T-helper 1 cell treated with Interleukin-12 subunit alpha and Interleukin-12 subunit beta and Interleukin-4 antibody, amounts not matched to agents 30 μg/mL and 1 μg/mL, for 36 hours (primary cell): ENCODE data around the gene SAMD4B.
A peak's percentile ranks its signal among the peaks of the same experiment; 100 is the strongest.
"Not testable (repeated sequence)": the region's sequence is repeated elsewhere in the genome, so short reads cannot be mapped to it uniquely, and the experiment has no call there.

Experiments used
- H3K27ac Mint-ChIP-seq: one replicate; pipeline ENCODE4 v1.8.0; 2021; ENCODE audit warnings: mild to moderate bottlenecking, mixed read lengths
- H3K27me3 Mint-ChIP-seq: one replicate; pipeline ENCODE4 v1.8.0; 2021; ENCODE audit warnings: low read depth, mixed read lengths
- H3K36me3 Mint-ChIP-seq: one replicate; pipeline ENCODE4 v1.8.0; 2021; ENCODE audit warnings: low read depth, mixed read lengths
- H3K4me1 Mint-ChIP-seq: one replicate; pipeline ENCODE4 v1.8.0; 2021; ENCODE audit warnings: low read depth, mixed read lengths
- H3K4me3 Mint-ChIP-seq: one replicate; pipeline ENCODE4 v1.8.0; 2021; ENCODE audit warnings: mild to moderate bottlenecking, moderate library complexity, mixed read lengths
- H3K9me3 Mint-ChIP-seq: one replicate; pipeline ENCODE4 v1.8.0; 2021; ENCODE audit warnings: mixed read lengths

Gene SAMD4B

DNA sequence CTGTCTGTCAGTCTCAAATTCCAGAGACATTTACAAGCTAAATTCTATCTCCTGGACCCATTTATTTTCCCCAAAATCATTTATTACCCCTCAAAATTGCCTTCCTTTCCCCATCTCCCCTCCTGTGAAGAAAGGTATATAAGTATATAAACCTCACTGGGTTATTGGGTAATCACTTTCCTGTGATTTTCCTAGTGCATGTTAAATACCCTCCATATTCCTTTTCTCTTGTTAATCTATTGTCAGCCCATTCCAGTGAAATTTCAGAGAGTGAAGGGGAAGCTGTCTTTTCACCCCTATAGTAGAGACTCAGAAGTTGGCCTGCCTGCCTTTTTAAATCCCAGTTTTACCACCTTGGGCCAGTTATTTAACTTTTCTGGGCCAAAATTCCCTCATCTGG, 36.1 kb upstream of the SAMD4B start:
- Mint-ChIP-seq H3K4me3 (no peak overlapping the region), H3K36me3 (peaks cover 13% of the 10 kb centered on the region), H3K4me1 (peaks cover 11% of the 10 kb centered on the region), H3K9me3 (no peaks in the 10 kb centered on the region), H3K27ac (no peak overlapping the region), H3K27me3 (peaks cover 4% of the 10 kb centered on the region)

- no peak overlapping the region for H3K4me3 Mint-ChIP-seq
- peaks cover 12% of the 10 kb centered on the region for H3K4me1 Mint-ChIP-seq
- no peaks in the 10 kb centered on the region for H3K9me3 Mint-ChIP-seq
- peaks cover 19% of the 10 kb centered on the region for H3K36me3 Mint-ChIP-seq
- peaks cover 4% of the 10 kb centered on the region for H3K27me3 Mint-ChIP-seq
- no peak overlapping the region for H3K27ac Mint-ChIP-seq
Measured at GRCh38 chr19:39307046-39307821, 35.0 kb upstream of the SAMD4B start.

GRCh38 chr19:39307822-39308530, 34.2 kb upstream of the SAMD4B start:
- no peak overlapping the region for H3K27ac Mint-ChIP-seq
- no peak overlapping the region for H3K4me3 Mint-ChIP-seq
- no peaks in the 10 kb centered on the region for H3K9me3 Mint-ChIP-seq
- H3K4me1 Mint-ChIP-seq, result peaks cover 14% of the 10 kb centered on the region
- peaks cover 22% of the 10 kb centered on the region for H3K36me3 Mint-ChIP-seq
- peaks cover 4% of the 10 kb centered on the region for H3K27me3 Mint-ChIP-seq

DNA sequence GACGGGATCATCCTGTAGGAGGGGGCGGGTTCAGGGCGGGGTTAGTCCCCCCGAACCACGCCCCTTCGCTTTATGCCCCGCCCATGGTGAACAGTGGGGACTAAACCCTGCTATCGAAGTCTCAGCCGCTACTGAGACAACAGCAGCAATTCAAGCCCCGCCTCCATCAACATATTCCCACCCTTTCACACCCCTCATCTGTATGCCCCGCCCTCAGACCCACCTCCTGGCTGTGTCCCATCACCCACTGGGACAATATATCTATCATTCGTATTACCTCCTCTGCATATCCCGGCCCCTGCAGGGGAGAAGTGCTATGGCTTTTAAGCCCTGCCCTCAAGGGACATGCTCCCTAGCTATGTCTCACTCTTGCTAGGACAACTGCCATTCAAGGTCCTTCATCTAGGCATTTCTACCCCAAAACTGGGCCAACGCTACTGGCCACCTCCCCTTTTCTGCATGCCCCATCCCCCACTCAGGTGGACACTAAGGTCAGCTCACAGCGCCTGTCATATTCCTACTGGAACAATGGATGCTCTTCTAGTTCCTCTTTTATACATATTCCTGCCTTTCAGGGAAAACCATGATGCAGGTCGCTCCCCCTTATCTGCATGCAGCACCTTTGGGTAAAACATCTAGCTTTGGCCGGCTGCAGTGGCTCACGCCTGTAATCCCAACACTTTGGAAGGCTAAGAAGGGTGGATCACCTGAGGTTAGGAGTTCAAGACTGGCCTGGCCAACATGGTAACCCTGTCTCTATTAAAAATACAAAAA, 33.5 kb upstream of the SAMD4B start:
- H3K27ac Mint-ChIP-seq, result no peak overlapping the region
- no peaks in the 10 kb centered on the region for H3K9me3 Mint-ChIP-seq
- H3K36me3 Mint-ChIP-seq, result peaks cover 25% of the 10 kb centered on the region
- H3K27me3 Mint-ChIP-seq, result peaks cover 4% of the 10 kb centered on the region
- H3K4me3 Mint-ChIP-seq, result no peak overlapping the region
- H3K4me1 Mint-ChIP-seq, result peaks cover 16% of the 10 kb centered on the region

- H3K27me3 Mint-ChIP-seq, H3K9me3 Mint-ChIP-seq, H3K4me3 Mint-ChIP-seq: not testable (repeated sequence)
- Mint-ChIP-seq H3K36me3 (peaks cover 26% of the 10 kb centered on the region), H3K4me1 (peaks cover 16% of the 10 kb centered on the region), H3K27ac (peak overlapping the region; percentile 41)
Measured at GRCh38 chr19:39309305-39309670, 32.9 kb upstream of the SAMD4B start.

- no peaks in the 10 kb centered on the region for H3K27me3 Mint-ChIP-seq
- peaks cover 26% of the 10 kb centered on the region for H3K36me3 Mint-ChIP-seq
- H3K4me1 Mint-ChIP-seq, result peaks cover 16% of the 10 kb centered on the region
- no peak overlapping the region for H3K4me3 Mint-ChIP-seq
- H3K27ac Mint-ChIP-seq, result no peak overlapping the region
- no peaks in the 10 kb centered on the region for H3K9me3 Mint-ChIP-seq
Measured at GRCh38 chr19:39310558-39311311, 31.5 kb upstream of the SAMD4B start.

DNA sequence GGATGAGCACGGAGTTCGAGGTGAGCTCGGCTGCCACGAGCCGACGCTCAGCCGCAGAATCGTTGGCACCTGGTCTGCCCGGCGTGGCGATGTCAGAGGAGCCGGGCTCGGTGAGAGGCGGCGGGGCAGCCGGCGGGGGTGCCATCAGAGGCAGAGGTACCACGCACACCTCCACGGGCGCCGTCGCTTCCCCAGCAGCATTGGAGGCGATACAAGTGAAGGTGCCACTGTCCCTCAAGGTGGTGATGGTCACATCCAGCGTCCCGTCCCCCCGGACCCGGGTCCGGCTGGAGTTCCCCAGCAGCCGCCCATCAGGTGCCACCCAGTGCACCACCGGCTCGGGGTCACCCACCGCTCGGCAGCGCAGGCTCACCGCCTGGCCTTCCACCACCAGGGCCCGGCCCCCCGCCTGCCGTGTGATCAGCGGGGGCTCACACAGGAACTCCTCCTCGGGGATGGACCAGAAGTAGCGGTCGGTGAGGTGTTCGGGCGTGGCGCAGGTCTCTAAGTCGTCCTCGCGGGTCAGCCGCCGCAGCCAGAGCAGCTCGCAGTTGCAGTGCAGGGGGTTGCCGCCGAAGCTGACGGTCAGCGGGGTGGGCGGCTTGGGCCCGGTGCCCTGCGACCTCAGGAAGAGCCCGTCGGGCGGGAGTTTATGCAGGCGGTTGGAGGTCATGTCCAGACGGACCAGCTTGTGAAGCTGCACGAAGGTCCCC, 28.0 kb upstream of the SAMD4B start:
- Mint-ChIP-seq H3K27me3 (no peaks in the 10 kb centered on the region), H3K4me1 (peaks cover 19% of the 10 kb centered on the region), H3K9me3 (no peaks in the 10 kb centered on the region), H3K4me3 (no peak overlapping the region), H3K27ac (no peak overlapping the region), H3K36me3 (peaks cover 25% of the 10 kb centered on the region)

DNA sequence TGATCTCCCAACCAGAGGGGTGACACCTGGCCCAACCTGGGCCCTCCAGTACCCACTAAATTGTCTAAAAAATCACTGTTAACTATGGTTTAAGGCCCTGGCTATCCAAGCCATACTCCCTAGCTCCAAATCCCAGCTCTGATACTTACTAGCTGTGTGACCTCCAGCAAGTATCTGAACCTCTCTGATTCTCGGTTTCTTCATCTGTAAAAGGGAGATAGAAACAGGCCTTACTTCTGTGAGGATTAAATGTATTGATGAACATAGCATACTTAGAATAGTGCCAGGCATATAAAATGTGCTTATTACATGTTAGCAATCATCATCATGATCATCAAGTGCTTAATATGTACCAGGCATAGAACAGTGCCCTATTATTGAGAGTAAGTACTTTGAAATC, 26.3 kb upstream of the SAMD4B start:
- H3K27ac Mint-ChIP-seq, result no peak overlapping the region

DNA sequence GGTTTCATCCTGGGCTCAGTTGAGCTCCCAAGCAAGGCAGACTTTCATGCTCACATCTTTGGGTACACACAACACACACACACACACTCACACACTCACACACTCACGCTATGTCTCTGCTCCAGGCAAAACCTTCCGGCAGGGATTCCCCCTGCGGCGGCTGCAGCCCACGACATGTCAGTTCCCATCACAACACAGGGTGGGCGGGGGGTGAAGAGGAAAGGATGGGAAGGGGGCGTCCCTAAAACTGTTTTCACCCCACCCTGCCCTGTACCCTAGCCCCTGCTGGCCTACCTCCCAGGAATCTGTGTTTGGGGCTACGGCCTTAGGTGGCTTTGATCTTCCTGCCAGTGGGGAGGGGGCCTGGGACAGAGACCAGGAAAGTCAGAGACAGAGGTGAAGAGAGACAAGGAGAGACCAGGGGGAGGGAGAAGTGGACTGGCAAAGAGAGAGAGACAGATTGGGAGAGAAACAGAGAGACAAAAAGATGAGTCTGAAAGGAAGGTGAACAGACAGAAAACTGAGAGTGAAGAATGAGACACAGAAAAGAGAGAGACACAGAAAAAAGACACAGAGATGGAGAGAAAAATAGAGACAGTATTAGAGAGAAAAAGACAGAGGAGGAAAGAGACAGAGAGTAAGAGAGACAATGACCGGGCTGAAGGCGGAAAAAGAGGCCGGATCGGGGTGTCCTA, 25.4 kb upstream of the SAMD4B start:
- no peak overlapping the region for H3K4me3 Mint-ChIP-seq
- H3K4me1 Mint-ChIP-seq, result peaks cover 22% of the 10 kb centered on the region
- H3K9me3 Mint-ChIP-seq, result no peaks in the 10 kb centered on the region
- no peak overlapping the region for H3K27ac Mint-ChIP-seq
- H3K36me3 Mint-ChIP-seq, result peaks cover 19% of the 10 kb centered on the region
- peaks cover 8% of the 10 kb centered on the region for H3K27me3 Mint-ChIP-seq

More for the DNA sequence above, 26.3 kb upstream of the SAMD4B start:
- Mint-ChIP-seq H3K4me3 (no peak overlapping the region), H3K27me3 (no peaks in the 10 kb centered on the region), H3K36me3 (peaks cover 22% of the 10 kb centered on the region), H3K4me1 (peaks cover 18% of the 10 kb centered on the region), H3K9me3 (no peaks in the 10 kb centered on the region)

GRCh38 chr19:39317476-39317875, 24.7 kb upstream of the SAMD4B start:
- Mint-ChIP-seq H3K36me3 (peaks cover 19% of the 10 kb centered on the region), H3K4me1 (peaks cover 22% of the 10 kb centered on the region), H3K9me3 (no peaks in the 10 kb centered on the region), H3K27ac (no peak overlapping the region), H3K27me3 (peaks cover 8% of the 10 kb centered on the region), H3K4me3 (no peak overlapping the region)

- peaks cover 21% of the 10 kb centered on the region for H3K4me1 Mint-ChIP-seq
- no peak overlapping the region for H3K4me3 Mint-ChIP-seq
- H3K9me3 Mint-ChIP-seq, result no peaks in the 10 kb centered on the region
- no peak overlapping the region for H3K27ac Mint-ChIP-seq
- H3K36me3 Mint-ChIP-seq, result peaks cover 18% of the 10 kb centered on the region
- H3K27me3 Mint-ChIP-seq, result peaks cover 8% of the 10 kb centered on the region
Measured at GRCh38 chr19:39318071-39318470, 24.1 kb upstream of the SAMD4B start.

DNA sequence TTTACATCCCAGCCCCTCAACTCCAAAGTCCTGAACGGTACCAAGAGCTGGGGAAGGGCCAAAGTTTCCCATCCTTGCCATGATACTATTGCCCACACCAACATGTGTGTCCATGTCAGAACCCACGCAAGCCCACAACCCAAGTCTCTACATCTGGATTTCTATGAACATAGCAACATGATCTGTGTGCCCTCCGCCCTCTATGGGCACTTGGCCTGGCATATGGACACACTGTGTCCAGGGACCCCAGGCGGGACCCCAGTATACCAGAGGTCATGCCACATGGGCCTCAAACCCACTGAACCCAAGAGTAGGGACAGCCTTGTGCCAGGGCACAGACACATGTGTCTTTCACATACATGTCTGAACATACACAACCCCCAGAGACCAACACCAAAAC, 23.5 kb upstream of the SAMD4B start:
- peak overlapping the region; percentile 75 for H3K4me3 Mint-ChIP-seq
- peaks cover 8% of the 10 kb centered on the region for H3K27me3 Mint-ChIP-seq
- peaks cover 17% of the 10 kb centered on the region for H3K36me3 Mint-ChIP-seq
- H3K9me3 Mint-ChIP-seq, result no peaks in the 10 kb centered on the region
- H3K4me1 Mint-ChIP-seq, result peaks cover 21% of the 10 kb centered on the region
- H3K27ac Mint-ChIP-seq, result no peak overlapping the region

DNA sequence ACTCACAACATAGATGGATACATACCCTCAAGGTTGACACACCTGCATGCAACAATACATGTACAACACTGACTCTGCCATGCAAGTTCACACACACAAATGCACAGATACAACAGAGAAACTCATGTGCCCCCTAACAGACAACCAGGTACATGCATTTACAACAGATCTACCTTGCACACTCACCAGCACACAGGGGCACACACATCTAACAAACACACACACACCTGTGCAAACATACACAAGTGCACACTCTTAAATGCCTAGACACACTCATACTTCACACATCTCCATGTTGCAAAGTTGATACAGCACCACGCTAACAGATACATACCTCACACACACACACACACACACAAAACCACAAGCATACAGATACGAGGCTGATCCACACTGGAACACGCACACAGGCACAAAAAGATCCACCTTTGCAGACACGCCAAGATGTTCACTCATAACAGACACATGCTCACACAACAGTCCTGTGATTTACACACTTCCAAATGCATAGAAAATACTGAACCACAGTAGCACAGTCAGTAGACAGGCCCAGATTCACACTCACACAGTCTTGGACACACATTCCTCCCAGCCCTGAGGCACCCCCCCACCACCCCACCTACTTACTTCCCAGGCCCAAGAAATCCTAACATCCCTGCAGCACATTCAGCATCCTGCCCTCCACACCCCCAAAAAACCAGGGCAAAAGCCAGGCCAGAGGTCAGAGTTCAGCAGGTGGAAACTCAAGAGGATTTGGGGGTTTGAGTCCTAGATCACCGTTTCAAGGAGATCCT, 22.9 kb upstream of the SAMD4B start:
- H3K36me3 Mint-ChIP-seq, result peaks cover 17% of the 10 kb centered on the region
- no peaks in the 10 kb centered on the region for H3K9me3 Mint-ChIP-seq
- H3K27me3 Mint-ChIP-seq, result peaks cover 8% of the 10 kb centered on the region
- peak overlapping the region; percentile 75 for H3K4me3 Mint-ChIP-seq
- peak overlapping the region; percentile 4 for H3K27ac Mint-ChIP-seq
- peaks cover 21% of the 10 kb centered on the region for H3K4me1 Mint-ChIP-seq
